HCT116 (cell line): Measurements from ENCODE around the gene EPB41L4A.

Experiments used
- CEBPB ChIP-seq: IDR thresholded peaks from 2 replicates; pipeline ENCODE4 v1.6.1; 2012; ENCODE audit warnings: low read depth
- EGR1 ChIP-seq: IDR thresholded peaks from 2 replicates; pipeline ENCODE4 v1.6.1; 2012; ENCODE audit warnings: low read depth
- ELF1 ChIP-seq: IDR thresholded peaks from 2 replicates; pipeline ENCODE4 v1.6.1; 2012; ENCODE audit warnings: low read depth, borderline replicate concordance
- EZH2 ChIP-seq: fragments of 200-600 bp; sonication (generic); IDR thresholded peaks from 2 replicates; pipeline ENCODE4 v1.6.1; 2017; ENCODE audit warnings: antibody characterized with exemption, mixed run types
- JUND ChIP-seq: IDR thresholded peaks from 2 replicates; pipeline ENCODE4 v1.6.1; 2012
- POLR2A ChIP-seq: IDR thresholded peaks from 2 replicates; pipeline ENCODE4 v1.7.0; 2011; ENCODE audit warnings: borderline replicate concordance; ENCODE audit not compliant: insufficient read depth, insufficient read length; ENCODE audit errors: extremely low read depth
- POLR2AphosphoS5 ChIP-seq: IDR thresholded peaks from 2 replicates; pipeline ENCODE4 v1.6.1; 2011; ENCODE audit warnings: mild to moderate bottlenecking, low read depth, low read length, moderate library complexity
- RAD21 ChIP-seq: IDR thresholded peaks from 2 replicates; pipeline ENCODE4 v1.6.1; 2012; ENCODE audit warnings: low read depth, mild to moderate bottlenecking
- SIN3A ChIP-seq: IDR thresholded peaks from 2 replicates; pipeline ENCODE4 v1.6.1; 2012; ENCODE audit warnings: low read depth
- YY1 ChIP-seq: IDR thresholded peaks from 2 replicates; pipeline ENCODE4 v1.6.1; 2011; ENCODE audit warnings: low read length, low read depth, moderate library complexity, mild to moderate bottlenecking; ENCODE audit not compliant: insufficient replicate concordance; ENCODE audit errors: extremely low read depth
- ZNF274 ChIP-seq: fragments of 200-500 bp; sonication (Bioruptor generic); IDR thresholded peaks from 2 replicates; pipeline ENCODE4 v1.6.1; 2014; ENCODE audit warnings: mild to moderate bottlenecking, low read depth, low read length, inconsistent platforms
- TF ChIP-seq, protein P1 (sequence below), 3 experiments: fragments of 200-600 bp in 1 of 3; sonication (generic) in 1 of 3; IDR thresholded peaks in 2 of 3; conservative IDR thresholded peaks in 1 of 3; 2 replicates each; pipeline ENCODE4 v1.5.1; 2012 to 2017; ENCODE audit warnings: low read depth in 2 of 3, low read length in 2 of 3, antibody characterized with exemption in 1 of 3, borderline replicate concordance in 1 of 3, control low read depth in 1 of 3, mild to moderate bottlenecking in 1 of 3, mixed read lengths in 1 of 3, mixed run types in 1 of 3, moderate library complexity in 1 of 3; ENCODE audit not compliant: insufficient read depth in 1 of 3
- TF ChIP-seq, protein P2 (sequence below): IDR thresholded peaks from 2 replicates; pipeline ENCODE4 v1.6.1; 2012
- TF ChIP-seq, protein P3 (sequence below): IDR thresholded peaks from 2 replicates; pipeline ENCODE4 v1.6.1; 2012

DNA sequence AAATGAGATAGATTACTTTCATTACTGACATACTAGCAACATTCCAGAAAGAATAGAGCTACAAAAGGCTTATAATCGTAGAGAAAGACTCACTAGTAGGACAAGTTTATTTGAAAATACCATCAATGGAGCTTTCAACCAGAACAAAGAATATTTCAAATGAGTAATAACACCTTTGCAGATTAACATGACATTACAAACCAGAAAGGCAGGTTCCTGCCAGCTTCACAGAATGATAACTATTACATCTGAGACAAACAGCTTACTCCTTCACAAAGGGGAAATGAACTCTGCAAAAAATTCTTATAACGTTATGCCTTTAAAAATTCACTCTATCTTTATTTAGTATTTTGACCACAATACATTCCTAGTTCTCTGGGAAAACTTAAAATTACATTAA lies 103.1 kb downstream of the EPB41L4A start:
- TF ChIP-seq, protein P1, sequence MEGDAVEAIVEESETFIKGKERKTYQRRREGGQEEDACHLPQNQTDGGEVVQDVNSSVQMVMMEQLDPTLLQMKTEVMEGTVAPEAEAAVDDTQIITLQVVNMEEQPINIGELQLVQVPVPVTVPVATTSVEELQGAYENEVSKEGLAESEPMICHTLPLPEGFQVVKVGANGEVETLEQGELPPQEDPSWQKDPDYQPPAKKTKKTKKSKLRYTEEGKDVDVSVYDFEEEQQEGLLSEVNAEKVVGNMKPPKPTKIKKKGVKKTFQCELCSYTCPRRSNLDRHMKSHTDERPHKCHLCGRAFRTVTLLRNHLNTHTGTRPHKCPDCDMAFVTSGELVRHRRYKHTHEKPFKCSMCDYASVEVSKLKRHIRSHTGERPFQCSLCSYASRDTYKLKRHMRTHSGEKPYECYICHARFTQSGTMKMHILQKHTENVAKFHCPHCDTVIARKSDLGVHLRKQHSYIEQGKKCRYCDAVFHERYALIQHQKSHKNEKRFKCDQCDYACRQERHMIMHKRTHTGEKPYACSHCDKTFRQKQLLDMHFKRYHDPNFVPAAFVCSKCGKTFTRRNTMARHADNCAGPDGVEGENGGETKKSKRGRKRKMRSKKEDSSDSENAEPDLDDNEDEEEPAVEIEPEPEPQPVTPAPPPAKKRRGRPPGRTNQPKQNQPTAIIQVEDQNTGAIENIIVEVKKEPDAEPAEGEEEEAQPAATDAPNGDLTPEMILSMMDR (IDR thresholded peaks at IDR 0.05 in 2 of 3, conservative IDR thresholded peaks at IDR 0.05 in 1 of 3; ENCODE audit: borderline replicate concordance in 1 of 3, insufficient read depth in 1 of 3, low read depth in 2 of 3, low read length in 2 of 3), result no peak
- no peak for TF ChIP-seq POLR2A
- no peak for TF ChIP-seq POLR2AphosphoS5
- TF ChIP-seq ELF1, result no peak
- no peak for TF ChIP-seq EZH2
- no peak for TF ChIP-seq CEBPB
- TF ChIP-seq RAD21, result no peak
- no peak for TF ChIP-seq EGR1
- TF ChIP-seq ZNF274, result no peak
- no peak for TF ChIP-seq SIN3A
- TF ChIP-seq YY1, result no peak
- TF ChIP-seq, protein P2, sequence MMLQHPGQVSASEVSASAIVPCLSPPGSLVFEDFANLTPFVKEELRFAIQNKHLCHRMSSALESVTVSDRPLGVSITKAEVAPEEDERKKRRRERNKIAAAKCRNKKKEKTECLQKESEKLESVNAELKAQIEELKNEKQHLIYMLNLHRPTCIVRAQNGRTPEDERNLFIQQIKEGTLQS, result no peak
- TF ChIP-seq, protein P3, sequence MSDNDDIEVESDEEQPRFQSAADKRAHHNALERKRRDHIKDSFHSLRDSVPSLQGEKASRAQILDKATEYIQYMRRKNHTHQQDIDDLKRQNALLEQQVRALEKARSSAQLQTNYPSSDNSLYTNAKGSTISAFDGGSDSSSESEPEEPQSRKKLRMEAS, result no peak
- no peak for TF ChIP-seq JUND
